HCT116 (cell line): ENCODE measurements around the gene PEX5.

Source experiments
- EZH2 ChIP-seq: fragments of 200-600 bp; sonication (generic); IDR thresholded peaks from 2 replicates; pipeline ENCODE4 v1.6.1; 2017; ENCODE audit warnings: antibody characterized with exemption, mixed run types
- TCF7L2 ChIP-seq: IDR thresholded peaks from 2 replicates; pipeline ENCODE4 v1.7.0; 2011; ENCODE audit warnings: borderline replicate concordance, inconsistent platforms; ENCODE audit not compliant: insufficient read depth, insufficient read length; ENCODE audit errors: extremely low read depth
- TF ChIP-seq, protein P1 (sequence below), 3 experiments: fragments of 200-600 bp in 1 of 3; sonication (generic) in 1 of 3; IDR thresholded peaks in 2 of 3; conservative IDR thresholded peaks in 1 of 3; 2 replicates each; pipeline ENCODE4 v1.5.1; 2012 to 2017; ENCODE audit warnings: low read depth in 2 of 3, low read length in 2 of 3, antibody characterized with exemption in 1 of 3, borderline replicate concordance in 1 of 3, control low read depth in 1 of 3, mild to moderate bottlenecking in 1 of 3, mixed read lengths in 1 of 3, mixed run types in 1 of 3, moderate library complexity in 1 of 3; ENCODE audit not compliant: insufficient read depth in 1 of 3

- TF ChIP-seq, protein P1, sequence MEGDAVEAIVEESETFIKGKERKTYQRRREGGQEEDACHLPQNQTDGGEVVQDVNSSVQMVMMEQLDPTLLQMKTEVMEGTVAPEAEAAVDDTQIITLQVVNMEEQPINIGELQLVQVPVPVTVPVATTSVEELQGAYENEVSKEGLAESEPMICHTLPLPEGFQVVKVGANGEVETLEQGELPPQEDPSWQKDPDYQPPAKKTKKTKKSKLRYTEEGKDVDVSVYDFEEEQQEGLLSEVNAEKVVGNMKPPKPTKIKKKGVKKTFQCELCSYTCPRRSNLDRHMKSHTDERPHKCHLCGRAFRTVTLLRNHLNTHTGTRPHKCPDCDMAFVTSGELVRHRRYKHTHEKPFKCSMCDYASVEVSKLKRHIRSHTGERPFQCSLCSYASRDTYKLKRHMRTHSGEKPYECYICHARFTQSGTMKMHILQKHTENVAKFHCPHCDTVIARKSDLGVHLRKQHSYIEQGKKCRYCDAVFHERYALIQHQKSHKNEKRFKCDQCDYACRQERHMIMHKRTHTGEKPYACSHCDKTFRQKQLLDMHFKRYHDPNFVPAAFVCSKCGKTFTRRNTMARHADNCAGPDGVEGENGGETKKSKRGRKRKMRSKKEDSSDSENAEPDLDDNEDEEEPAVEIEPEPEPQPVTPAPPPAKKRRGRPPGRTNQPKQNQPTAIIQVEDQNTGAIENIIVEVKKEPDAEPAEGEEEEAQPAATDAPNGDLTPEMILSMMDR (IDR thresholded peaks at IDR 0.05 in 2 of 3, conservative IDR thresholded peaks at IDR 0.05 in 1 of 3; ENCODE audit: borderline replicate concordance in 1 of 3, insufficient read depth in 1 of 3, low read depth in 2 of 3, low read length in 2 of 3) = no peak
- TF ChIP-seq EZH2 (no peak), TCF7L2 (no peak)
Observed at GRCh38 chr12:7190268-7191055, 976 bp downstream of the PEX5 start.
